ENCODE measurements around the gene DENND4A. TPM values are rescaled to one million over a fixed set of nuclear protein-coding genes. Genes with fewer than 3 reads are reported as not detected.

Gene DENND4A
- total RNA-seq, 1 experiment from 2014 or later, result 12.7 TPM

- no peak for DNase-seq
- Mint-ChIP-seq H3K4me1 (ENCODE audit: low read depth, unreplicated experiment) (peaks cover 13% of the 10 kb centered on the region), H3K4me3 (ENCODE audit: unreplicated experiment) (no peak overlapping the region), H3K27ac (ENCODE audit: unreplicated experiment) (no peak overlapping the region), H3K9me3 (ENCODE audit: unreplicated experiment) (no peaks in the 10 kb centered on the region), H3K27me3 (ENCODE audit: insufficient read depth, unreplicated experiment) (no peaks in the 10 kb centered on the region), H3K36me3 (ENCODE audit: insufficient read depth, unreplicated experiment) (no peaks in the 10 kb centered on the region)
- H3K9me3 ChIP-seq, result no peaks in the 10 kb centered on the region
- peaks cover 4% of the 10 kb centered on the region; the same call in 1 of the 2 replicates for H3K4me1 ChIP-seq
- no TSS peak for BruUV-seq (replicated peaks)
- H3K4me3 ChIP-seq (ENCODE audit: low read depth, low read length), result no peak overlapping the region
- intact Hi-C loops (cut with micrococcal nuclease; ENCODE audit: unreplicated experiment), result loop anchor here (5.0 kb wide), 1 partner anchor 224 kb away; no protein-coding TSS in a partner anchor
- no peaks in the 10 kb centered on the region for H3K36me3 ChIP-seq (ENCODE audit: control insufficient read depth, insufficient read depth, low read length)
- TF ChIP-seq, protein P1, sequence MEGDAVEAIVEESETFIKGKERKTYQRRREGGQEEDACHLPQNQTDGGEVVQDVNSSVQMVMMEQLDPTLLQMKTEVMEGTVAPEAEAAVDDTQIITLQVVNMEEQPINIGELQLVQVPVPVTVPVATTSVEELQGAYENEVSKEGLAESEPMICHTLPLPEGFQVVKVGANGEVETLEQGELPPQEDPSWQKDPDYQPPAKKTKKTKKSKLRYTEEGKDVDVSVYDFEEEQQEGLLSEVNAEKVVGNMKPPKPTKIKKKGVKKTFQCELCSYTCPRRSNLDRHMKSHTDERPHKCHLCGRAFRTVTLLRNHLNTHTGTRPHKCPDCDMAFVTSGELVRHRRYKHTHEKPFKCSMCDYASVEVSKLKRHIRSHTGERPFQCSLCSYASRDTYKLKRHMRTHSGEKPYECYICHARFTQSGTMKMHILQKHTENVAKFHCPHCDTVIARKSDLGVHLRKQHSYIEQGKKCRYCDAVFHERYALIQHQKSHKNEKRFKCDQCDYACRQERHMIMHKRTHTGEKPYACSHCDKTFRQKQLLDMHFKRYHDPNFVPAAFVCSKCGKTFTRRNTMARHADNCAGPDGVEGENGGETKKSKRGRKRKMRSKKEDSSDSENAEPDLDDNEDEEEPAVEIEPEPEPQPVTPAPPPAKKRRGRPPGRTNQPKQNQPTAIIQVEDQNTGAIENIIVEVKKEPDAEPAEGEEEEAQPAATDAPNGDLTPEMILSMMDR (IDR thresholded peaks at IDR 0.05; ENCODE audit: insufficient read depth in 1 of 2, low read depth in 1 of 2, low read length in 1 of 2, severe bottlenecking in 1 of 2, unreplicated experiment in 1 of 2), result no peak
- CTCF ChIA-PET, result no interaction called here
- POLR2A ChIA-PET, result no interaction called here
- H3K27me3 ChIP-seq (replicated peaks; ENCODE audit: control insufficient read depth, insufficient read depth, low read length), result no peaks in the 10 kb centered on the region
Measured at GRCh38 chr15:65821070-65821469, 29.0 kb upstream of the DENND4A start.

DNA sequence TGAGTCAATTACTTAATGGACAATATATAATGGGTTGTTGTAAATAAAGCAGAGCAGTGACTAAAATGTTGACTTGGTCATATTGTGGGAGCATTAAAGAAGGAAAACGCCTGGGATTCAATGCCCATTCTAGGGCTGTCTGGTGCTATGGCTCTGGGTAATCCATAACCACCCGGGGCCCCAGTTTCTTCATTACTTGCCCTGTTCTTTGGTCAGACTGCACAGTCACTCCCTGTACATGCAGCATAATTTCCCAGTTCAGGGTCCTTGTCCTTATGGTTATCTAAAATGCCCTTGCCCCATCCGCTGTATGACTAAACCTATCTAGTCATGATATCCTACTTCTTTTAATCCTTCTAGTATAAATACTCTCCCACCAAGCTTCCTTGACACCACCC lies 27.5 kb upstream of the DENND4A start:
- H3K4me1 ChIP-seq, result 0 out of 2 replicates have a peak, but pooled peaks cover 4% of the 10 kb centered on the region
- no peak overlapping the region for H3K4me3 Mint-ChIP-seq (ENCODE audit: unreplicated experiment)
- no peaks in the 10 kb centered on the region for H3K27me3 ChIP-seq (replicated peaks; ENCODE audit: control insufficient read depth, insufficient read depth, low read length)
- intact Hi-C loops (cut with micrococcal nuclease; ENCODE audit: unreplicated experiment), result no loop called here
- H3K27me3 Mint-ChIP-seq (ENCODE audit: insufficient read depth, unreplicated experiment), result no peaks in the 10 kb centered on the region
- POLR2A ChIA-PET, result no interaction called here
- no TSS peak for BruUV-seq (replicated peaks)
- no peaks in the 10 kb centered on the region for H3K9me3 ChIP-seq
- H3K9me3 Mint-ChIP-seq (ENCODE audit: unreplicated experiment), result no peaks in the 10 kb centered on the region
- H3K36me3 ChIP-seq (ENCODE audit: control insufficient read depth, insufficient read depth, low read length), result no peaks in the 10 kb centered on the region
- no peak overlapping the region for H3K4me3 ChIP-seq (ENCODE audit: low read depth, low read length)
- H3K4me1 Mint-ChIP-seq (ENCODE audit: low read depth, unreplicated experiment), result peaks cover 7% of the 10 kb centered on the region
- CTCF ChIA-PET, result no interaction called here
- no peak overlapping the region for H3K27ac Mint-ChIP-seq (ENCODE audit: unreplicated experiment)
- TF ChIP-seq, protein P1 (IDR thresholded peaks at IDR 0.05; ENCODE audit: insufficient read depth in 1 of 2, low read depth in 1 of 2, low read length in 1 of 2, severe bottlenecking in 1 of 2, unreplicated experiment in 1 of 2), result no peak
- no peak for DNase-seq
- no peaks in the 10 kb centered on the region for H3K36me3 Mint-ChIP-seq (ENCODE audit: insufficient read depth, unreplicated experiment)

DNA sequence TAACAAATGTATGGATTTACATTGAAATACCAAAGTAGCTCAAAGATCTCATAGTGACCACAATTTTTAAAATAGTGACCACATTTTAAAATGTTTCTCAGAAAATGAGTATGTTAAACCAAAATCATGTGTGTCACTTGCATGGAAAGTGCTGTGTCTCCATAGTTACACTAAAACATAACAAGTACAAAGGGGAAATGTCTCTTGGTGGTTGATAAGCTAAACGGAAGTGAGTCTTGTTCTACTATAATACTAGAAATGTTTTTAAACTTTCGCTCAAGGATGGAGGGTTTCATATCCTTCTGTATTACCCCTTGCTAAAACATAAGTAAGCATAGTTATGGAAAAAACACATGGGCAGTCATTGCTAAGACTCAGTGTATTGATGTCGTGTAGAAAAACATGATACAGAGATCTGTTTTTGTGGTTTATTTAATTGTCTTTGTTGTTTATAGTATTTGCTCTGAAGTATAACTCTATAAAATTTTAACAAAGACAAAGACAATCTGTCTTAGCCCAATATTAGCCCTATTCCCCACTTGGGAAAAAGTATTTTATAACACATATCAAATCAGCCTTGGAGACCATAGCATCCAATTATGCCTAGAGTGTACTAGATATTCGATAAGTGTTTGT lies 27.0 kb upstream of the DENND4A start:
- TF ChIP-seq, protein P1 (IDR thresholded peaks at IDR 0.05; ENCODE audit: insufficient read depth in 1 of 2, low read depth in 1 of 2, low read length in 1 of 2, severe bottlenecking in 1 of 2, unreplicated experiment in 1 of 2), result no peak
- no peak overlapping the region for H3K4me3 Mint-ChIP-seq (ENCODE audit: unreplicated experiment)
- intact Hi-C loops (cut with micrococcal nuclease; ENCODE audit: unreplicated experiment), result no loop called here
- peaks cover 3% of the 10 kb centered on the region for H3K4me1 Mint-ChIP-seq (ENCODE audit: low read depth, unreplicated experiment)
- H3K9me3 Mint-ChIP-seq (ENCODE audit: unreplicated experiment), result no peaks in the 10 kb centered on the region
- ChIA-PET CTCF (no interaction called here), POLR2A (no interaction called here)
- H3K9me3 ChIP-seq, result no peaks in the 10 kb centered on the region
- H3K36me3 ChIP-seq (ENCODE audit: control insufficient read depth, insufficient read depth, low read length), result no peaks in the 10 kb centered on the region
- no peaks in the 10 kb centered on the region for H3K36me3 Mint-ChIP-seq (ENCODE audit: insufficient read depth, unreplicated experiment)
- 0 out of 2 replicates have a peak, but pooled peaks cover under 1% of the 10 kb centered on the region for H3K4me1 ChIP-seq
- H3K27me3 Mint-ChIP-seq (ENCODE audit: insufficient read depth, unreplicated experiment), result no peaks in the 10 kb centered on the region
- BruUV-seq (replicated peaks), result no TSS peak
- H3K27ac Mint-ChIP-seq (ENCODE audit: unreplicated experiment), result no peak overlapping the region
- no peak for DNase-seq
- H3K4me3 ChIP-seq (ENCODE audit: low read depth, low read length), result no peak overlapping the region
- H3K27me3 ChIP-seq (replicated peaks; ENCODE audit: control insufficient read depth, insufficient read depth, low read length), result no peaks in the 10 kb centered on the region

All from Caco-2 (cell line).